ENCODE results near the gene MUS81. TPM values are rescaled to one million over a fixed set of nuclear protein-coding genes. Genes with fewer than 3 reads are reported as not detected.

MUS81 gene
- total and polyA plus RNA-seq, 9 of the 15 experiments (the other 6 are each of a cell fraction or from before 2014, with no cell fraction given), result 13.4 to 118 (median 53.7) TPM

GRCh38 chr11:65900125-65900898 is 40.1 kb downstream of the MUS81 start, which contains the start of gene FOSL1 (continued):
- TF ChIP-seq ELF1 (tag; IDR thresholded peaks at IDR 0.05) (no peak), ASH1L (IDR thresholded peaks at IDR 0.05; ENCODE audit: borderline replicate concordance, low read depth, partially characterized antibody) (no peak), PHB2 (IDR thresholded peaks at IDR 0.05; ENCODE audit: low read depth) (no peak), NCOA6 (IDR thresholded peaks at IDR 0.05) (no peak), HCFC1 (IDR thresholded peaks at IDR 0.05; ENCODE audit: low read depth, low read length) (peak; percentile 21; the same call in 1 of the 2 replicates), ZNF445 (CRISPR knock-in tag; IDR thresholded peaks at IDR 0.05; ENCODE audit: low read depth) (no peak), ZNF77 (CRISPR knock-in tag; IDR thresholded peaks at IDR 0.05) (no peak), NBN (IDR thresholded peaks at IDR 0.05; ENCODE audit: low read depth) (no peak), ZNF717 (CRISPR knock-in tag; IDR thresholded peaks at IDR 0.05) (no peak), TRIM28 (IDR thresholded peaks at IDR 0.05) (no peak), GTF3C2 (IDR thresholded peaks at IDR 0.05; ENCODE audit: borderline replicate concordance, extremely low read depth, insufficient read length) (no peak), RB1 (IDR thresholded peaks at IDR 0.05; ENCODE audit: low read depth) (peak; percentile 67; the same call in 1 of the 2 replicates), KDM5B (IDR thresholded peaks at IDR 0.05; ENCODE audit: insufficient replicate concordance, low read depth, low read length) (peak; percentile 97), STAG1 (CRISPR knock-in tag; IDR thresholded peaks at IDR 0.05; ENCODE audit: borderline replicate concordance) (no peak), SLC30A9 (CRISPR knock-in tag; IDR thresholded peaks at IDR 0.05) (no peak), RBM14 (IDR thresholded peaks at IDR 0.05; ENCODE audit: borderline replicate concordance, insufficient read depth, low read depth, low read length) (no peak), RFX7 (CRISPR knock-in tag; IDR thresholded peaks at IDR 0.05) (no peak), PATZ1 (CRISPR knock-in tag; IDR thresholded peaks at IDR 0.05; ENCODE audit: borderline replicate concordance) (no peak), ZKSCAN8 (CRISPR knock-in tag; IDR thresholded peaks at IDR 0.05) (no peak), UBTF (IDR thresholded peaks at IDR 0.05; ENCODE audit: borderline replicate concordance in 1 of 2, low read depth in 2 of 2, low read length in 2 of 2) (no peak)
